ENCODE results near the gene RNF126.

RNF126 gene

DNA sequence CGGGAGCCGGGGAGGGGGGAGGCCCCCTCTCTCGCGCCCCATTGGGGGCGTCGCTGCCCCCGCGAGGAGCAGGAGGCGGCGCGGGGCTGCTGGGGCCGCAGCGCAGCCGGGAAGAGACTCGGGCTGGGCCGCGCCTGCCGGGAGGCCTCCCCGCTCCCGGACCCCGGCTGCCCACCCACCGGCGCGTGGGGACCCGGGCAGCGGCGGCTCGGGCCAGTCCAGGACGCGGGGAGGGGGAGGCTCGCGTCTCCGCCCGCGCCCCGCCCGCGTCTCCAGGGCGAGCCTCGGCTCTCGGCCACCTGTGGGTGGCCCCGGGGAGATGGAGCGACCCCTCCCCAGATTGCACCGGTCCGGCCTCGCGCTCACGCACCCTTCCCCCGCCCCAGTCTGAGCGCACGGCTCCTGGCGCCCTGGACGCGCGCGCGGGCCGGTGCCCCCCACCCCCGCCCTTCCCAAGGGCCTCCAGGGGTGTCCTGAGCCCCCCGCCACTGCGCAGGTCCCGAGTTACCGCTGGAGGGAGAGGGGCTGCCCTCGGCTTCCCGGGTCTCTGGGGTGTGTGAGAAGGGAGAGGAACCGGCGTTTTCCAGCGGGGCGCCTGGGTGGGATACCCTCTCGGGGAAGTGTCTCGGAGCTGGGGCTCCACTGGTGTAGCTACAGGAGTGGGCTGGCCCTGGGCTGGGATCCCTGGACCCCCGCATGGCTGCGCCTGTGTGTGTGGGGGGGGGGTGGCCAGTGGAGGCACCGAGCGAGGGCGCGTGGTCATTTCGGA lies 46.4 kb upstream of the RNF126 start:
- Histone ChIP-seq H3K4me1 (ENCODE audit: low read length) (no peaks in the 10 kb centered on the region), H3K27ac (ENCODE audit: low read length) (no peak overlapping the region), H3K4me3 (ENCODE audit: low read length) (no peak overlapping the region), H3K79me2 (ENCODE audit: low read length) (no peaks in the 10 kb centered on the region), H3K9ac (ENCODE audit: low read length) (no peak overlapping the region), H3K27me3 (ENCODE audit: low read depth, low read length) (no peaks in the 10 kb centered on the region), H4K20me1 (ENCODE audit: insufficient read depth, low read length) (no peaks in the 10 kb centered on the region), H3K4me2 (ENCODE audit: low read length) (no peak overlapping the region), H2AFZ (ENCODE audit: low read depth, low read length) (no peak overlapping the region), H3K9me3 (ENCODE audit: insufficient read depth, low read length) (no peaks in the 10 kb centered on the region), H3K36me3 (replicated peaks; ENCODE audit: low read depth, low read length) (no peaks in the 10 kb centered on the region)
- TF ChIP-seq, protein P1, sequence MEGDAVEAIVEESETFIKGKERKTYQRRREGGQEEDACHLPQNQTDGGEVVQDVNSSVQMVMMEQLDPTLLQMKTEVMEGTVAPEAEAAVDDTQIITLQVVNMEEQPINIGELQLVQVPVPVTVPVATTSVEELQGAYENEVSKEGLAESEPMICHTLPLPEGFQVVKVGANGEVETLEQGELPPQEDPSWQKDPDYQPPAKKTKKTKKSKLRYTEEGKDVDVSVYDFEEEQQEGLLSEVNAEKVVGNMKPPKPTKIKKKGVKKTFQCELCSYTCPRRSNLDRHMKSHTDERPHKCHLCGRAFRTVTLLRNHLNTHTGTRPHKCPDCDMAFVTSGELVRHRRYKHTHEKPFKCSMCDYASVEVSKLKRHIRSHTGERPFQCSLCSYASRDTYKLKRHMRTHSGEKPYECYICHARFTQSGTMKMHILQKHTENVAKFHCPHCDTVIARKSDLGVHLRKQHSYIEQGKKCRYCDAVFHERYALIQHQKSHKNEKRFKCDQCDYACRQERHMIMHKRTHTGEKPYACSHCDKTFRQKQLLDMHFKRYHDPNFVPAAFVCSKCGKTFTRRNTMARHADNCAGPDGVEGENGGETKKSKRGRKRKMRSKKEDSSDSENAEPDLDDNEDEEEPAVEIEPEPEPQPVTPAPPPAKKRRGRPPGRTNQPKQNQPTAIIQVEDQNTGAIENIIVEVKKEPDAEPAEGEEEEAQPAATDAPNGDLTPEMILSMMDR (IDR thresholded peaks at IDR 0.05; ENCODE audit: low read depth, low read length), result no peak
- no peak for TF ChIP-seq EZH2phosphoT487 (IDR thresholded peaks at IDR 0.05; ENCODE audit: low read depth)

DNA sequence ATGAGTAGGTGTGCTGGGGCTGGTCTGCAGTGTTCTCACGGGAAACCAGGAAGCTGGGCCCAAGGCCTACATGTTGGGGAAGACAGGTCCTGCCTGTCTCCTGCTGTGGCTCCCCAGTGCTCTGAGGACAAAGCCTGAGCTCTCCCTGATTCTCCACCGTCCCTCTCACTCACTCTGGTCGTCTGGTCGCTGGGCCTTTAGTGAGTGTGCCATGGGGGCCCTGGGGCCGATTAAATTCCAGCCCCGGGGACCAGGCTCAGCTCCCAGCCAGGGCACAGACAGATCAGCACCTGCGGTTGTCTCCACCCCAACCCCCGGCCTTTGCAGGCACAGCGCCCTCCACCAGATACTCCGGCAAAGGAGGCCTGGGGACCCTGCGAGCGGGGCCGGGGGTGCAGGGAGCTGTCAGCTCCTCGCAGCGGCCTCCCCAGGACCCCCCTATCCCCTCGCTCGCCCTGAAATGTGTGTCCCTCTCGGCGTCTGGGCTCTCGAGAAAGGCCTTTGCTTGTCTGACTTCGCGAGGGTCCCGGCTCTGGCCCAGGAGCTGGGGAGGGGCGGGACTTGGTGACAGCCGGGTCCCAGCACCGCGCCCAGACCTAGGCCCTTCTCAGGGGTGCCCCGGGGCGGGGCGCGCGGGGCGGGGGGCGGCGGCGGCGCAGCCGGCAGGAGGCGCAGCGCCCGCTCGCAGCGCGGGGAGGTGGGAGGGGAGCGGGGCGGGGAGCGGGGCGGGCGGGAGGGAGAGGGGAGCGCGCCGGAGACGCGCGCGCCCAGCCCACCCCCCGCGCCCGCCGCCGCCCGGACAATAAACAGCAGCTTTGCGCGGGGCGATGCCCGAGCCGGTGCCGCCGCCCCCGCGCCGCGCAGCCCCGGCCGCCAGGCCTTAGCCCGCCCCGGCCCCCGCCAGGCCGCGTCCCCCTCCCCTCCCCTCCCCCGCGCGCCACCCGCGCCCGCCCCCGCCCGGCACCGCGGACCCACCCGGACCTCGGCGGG lies 45.4 kb upstream of the RNF126 start, which contains the start of gene PALM:
PALM (plus strand) TSS at position 782 of the 990 bp plus-strand sequence. CDS start 212 bp downstream, outside the sequence.
- Histone ChIP-seq H3K4me2 (ENCODE audit: low read length) (no peak within 1 kb of the TSS), H3K4me1 (ENCODE audit: low read length) (no peaks in the 10 kb centered on the region), H2AFZ (ENCODE audit: low read depth, low read length) (no peak within 1 kb of the TSS), H3K36me3 (replicated peaks; ENCODE audit: low read depth, low read length) (no peaks in the 10 kb centered on the region), H3K9me3 (ENCODE audit: insufficient read depth, low read length) (no peaks in the 10 kb centered on the region), H3K27me3 (ENCODE audit: low read depth, low read length) (no peaks in the 10 kb centered on the region), H3K9ac (ENCODE audit: low read length) (no peak within 1 kb of the TSS), H3K4me3 (ENCODE audit: low read length) (no peak within 1 kb of the TSS), H4K20me1 (ENCODE audit: insufficient read depth, low read length) (no peaks in the 10 kb centered on the region), H3K27ac (ENCODE audit: low read length) (no peak within 1 kb of the TSS), H3K79me2 (ENCODE audit: low read length) (no peaks in the 10 kb centered on the region)
- TF ChIP-seq, protein P1 (IDR thresholded peaks at IDR 0.05; ENCODE audit: low read depth, low read length), result no peak
- no peak for TF ChIP-seq EZH2phosphoT487 (IDR thresholded peaks at IDR 0.05; ENCODE audit: low read depth)

DNA sequence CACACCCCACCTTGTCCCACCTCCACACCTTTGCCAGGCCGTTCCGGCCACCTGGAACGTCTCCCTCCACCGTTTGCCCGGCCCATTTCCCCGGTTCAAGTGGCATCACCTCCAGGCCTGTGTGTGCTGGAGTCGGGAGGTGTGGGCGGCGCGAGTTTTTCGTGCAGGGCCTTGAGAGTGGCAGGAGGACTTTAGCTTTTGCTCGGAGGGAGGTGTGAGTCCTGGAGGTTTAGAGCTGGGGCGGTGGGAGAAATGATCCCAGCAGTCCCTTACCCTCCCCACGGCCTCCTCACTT lies 41.4 kb upstream of the RNF126 start:
- H3K9ac ChIP-seq (ENCODE audit: low read length), result no peak overlapping the region
- H2AFZ ChIP-seq (ENCODE audit: low read depth, low read length), result no peak overlapping the region
- no peak overlapping the region for H3K27ac ChIP-seq (ENCODE audit: low read length)
- no peak overlapping the region for H3K4me2 ChIP-seq (ENCODE audit: low read length)
- no peaks in the 10 kb centered on the region for H3K79me2 ChIP-seq (ENCODE audit: low read length)
- TF ChIP-seq, protein P1 (IDR thresholded peaks at IDR 0.05; ENCODE audit: low read depth, low read length), result no peak
- no peak for TF ChIP-seq EZH2phosphoT487 (IDR thresholded peaks at IDR 0.05; ENCODE audit: low read depth)
- no peaks in the 10 kb centered on the region for H3K36me3 ChIP-seq (replicated peaks; ENCODE audit: low read depth, low read length)
- no peaks in the 10 kb centered on the region for H3K4me1 ChIP-seq (ENCODE audit: low read length)
- H3K9me3 ChIP-seq (ENCODE audit: insufficient read depth, low read length), result no peaks in the 10 kb centered on the region
- H3K27me3 ChIP-seq (ENCODE audit: low read depth, low read length), result no peaks in the 10 kb centered on the region
- H4K20me1 ChIP-seq (ENCODE audit: insufficient read depth, low read length), result no peaks in the 10 kb centered on the region
- no peak overlapping the region for H3K4me3 ChIP-seq (ENCODE audit: low read length)
